IPS-NIHi11 (cell line): Measurements from ENCODE around the gene IRAK2.
"Not testable (repeated sequence)": the region's sequence is repeated elsewhere in the genome, so short reads cannot be mapped to it uniquely, and the experiment has no call there.

Experiments
- DNase-seq: peaks from one replicate; pipeline ENCODE4 v3.0.0; 2012; ENCODE audit warnings: mixed read lengths, low spot score

Gene IRAK2

DNA sequence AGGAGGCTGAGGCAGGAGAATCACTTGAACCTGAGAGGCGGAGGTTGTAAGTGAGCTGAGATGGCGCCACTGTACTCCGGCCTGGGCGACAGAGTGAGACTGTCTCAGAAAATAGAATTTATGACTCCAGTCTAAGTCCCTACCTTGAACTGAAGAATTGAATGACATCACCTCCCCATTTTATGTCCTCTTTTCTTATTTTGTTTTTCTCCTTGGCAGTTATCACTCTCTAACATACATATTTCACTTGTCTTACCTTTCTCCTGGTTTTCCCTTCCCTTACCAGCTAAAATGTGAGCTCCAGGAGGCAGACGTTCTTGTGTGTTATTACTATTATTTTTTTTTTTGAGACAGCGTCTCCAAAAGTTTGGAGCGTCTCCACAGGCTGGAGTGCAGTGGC is 91.1 kb downstream of the IRAK2 start:
- no peak for DNase-seq

DNA sequence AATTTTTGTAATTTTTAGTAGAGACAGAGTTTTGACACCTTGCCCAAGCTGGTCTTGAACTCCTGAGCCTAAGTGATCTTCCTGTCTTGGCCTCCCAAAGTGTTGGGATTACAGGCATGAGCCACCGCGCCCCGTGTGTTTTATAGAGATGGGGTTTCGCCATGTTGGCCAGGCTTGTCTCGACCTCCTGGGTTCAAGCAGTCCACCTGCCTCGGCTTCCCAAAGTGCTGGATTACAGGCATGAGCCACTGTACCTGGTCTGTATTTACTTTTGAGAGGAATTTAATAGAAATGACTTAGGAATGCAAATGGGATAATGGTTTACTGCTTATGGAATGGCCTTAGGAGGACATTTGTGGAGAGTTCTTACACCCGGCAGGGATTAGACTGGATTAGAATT is 94.3 kb downstream of the IRAK2 start:
- DNase-seq, result no peak

DNA sequence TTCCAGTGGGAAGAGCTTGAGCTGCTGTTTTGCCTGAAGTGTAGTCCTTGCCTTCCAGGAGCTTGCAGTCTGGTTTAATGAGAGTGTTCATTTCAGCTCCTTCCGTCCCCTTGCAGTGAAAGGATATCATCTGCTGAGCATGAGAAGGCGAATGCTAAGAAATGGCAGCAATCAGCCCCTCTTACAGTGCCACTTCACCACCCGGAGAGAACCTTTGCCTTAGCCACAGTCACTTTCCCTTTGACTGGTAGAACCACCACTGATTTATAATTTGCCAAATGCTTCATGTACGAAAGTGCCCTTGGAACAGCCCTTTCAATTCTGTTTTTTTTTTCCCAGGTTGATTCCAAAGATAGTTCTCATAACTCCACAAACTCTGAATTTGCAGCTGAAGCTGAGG is 95.1 kb downstream of the IRAK2 start:
- no peak for DNase-seq

DNA sequence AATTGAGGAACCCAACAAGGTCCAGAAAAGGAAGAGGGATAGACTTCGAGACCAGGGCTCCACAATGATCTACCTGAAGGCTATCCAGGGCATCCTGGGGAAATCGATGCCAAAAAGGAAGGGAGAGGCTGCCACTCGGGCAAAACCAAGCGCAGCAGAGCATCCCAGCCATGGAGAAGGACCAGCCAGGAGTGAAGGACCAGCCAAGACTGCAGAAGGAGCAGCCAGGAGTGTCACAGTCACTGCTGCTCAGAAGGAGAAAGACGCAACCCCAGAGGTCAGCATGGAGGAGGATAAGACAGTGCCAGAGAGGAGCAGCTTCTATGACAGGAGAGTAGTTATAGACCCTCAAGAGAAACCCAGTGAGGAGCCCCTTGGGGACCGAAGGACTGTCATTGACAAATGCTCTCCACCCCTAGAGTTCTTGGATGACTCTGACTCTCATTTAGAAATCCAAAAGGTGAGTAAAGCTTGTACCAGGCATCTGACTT is 95.5 kb downstream of the IRAK2 start:
- DNase-seq, result no peak

DNA sequence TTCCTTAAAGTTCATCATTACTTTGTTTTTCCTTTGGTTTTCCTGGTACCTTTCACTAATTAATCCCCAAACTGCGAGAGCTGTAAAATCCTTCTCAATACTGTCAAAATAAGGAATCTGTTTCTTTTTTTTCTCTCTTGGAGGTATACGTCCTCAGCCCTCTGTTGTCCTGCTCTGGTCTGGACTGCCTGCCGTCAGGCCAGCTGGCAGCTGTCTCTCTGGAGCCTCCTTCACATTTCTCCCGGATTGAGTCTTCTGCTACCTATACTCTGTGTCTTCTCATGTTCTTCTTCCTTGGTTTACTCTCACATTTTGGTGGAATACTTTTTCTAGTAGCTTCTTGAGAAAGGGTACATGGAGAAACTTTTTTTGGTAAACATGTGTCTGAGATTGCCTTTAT is 97.3 kb downstream of the IRAK2 start:
- DNase-seq, result no peak

DNA sequence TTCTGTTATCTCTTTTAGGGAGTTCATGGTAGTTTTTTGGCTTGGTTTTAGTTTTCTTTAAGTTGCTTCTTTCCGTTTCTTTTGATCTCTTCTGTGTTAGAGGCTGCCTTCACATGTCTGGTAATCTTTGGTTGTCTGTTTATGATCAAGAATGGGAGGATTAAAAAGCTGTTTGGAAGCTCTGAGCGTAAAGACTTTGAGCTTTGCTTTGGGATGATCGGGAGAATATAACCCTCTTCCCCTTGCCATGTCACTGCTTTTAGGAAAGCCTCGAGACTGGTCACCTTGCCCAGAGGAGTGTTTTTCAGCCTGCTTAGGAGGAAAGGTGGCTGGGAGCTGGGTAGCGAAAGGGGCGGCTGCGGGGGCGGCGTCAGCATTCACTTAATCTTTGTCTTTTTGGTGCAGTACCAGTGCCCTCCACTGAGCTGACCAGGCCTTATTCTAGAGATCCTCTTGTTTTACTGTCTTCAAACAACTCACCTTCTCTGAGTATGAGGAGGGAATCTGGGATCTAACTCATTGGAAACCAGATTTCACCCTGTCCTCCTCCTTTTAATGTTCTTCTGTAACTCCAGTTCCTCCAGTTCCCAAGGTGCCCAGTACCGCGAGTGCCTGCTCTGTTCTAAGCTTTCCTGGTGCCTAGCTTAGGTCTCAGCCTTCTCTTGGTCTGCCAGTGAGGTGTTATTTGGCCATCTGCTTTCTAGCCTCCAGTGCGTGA is 99.1 kb downstream of the IRAK2 start:
- DNase-seq, result peak; percentile 93

DNA sequence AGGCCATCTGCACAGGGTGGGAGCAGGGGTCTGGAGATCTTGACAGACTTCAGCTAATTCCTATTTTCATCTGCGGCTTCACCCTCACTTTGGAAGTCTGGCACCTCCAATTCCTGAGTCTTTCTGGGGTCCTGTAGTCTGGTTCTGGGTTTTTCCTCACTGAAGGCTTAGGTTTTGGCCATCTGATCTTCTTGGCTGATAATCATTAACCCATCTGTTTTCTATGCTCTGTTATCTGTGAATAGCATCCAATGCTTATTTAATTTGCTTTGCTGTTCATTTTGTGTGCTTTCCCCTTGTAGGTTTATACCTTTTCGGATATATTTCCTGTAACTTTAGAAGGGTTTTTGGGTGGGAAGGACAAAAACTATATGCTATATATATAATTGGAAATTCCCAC is 101.1 kb downstream of the IRAK2 start:
- no peak for DNase-seq

DNA sequence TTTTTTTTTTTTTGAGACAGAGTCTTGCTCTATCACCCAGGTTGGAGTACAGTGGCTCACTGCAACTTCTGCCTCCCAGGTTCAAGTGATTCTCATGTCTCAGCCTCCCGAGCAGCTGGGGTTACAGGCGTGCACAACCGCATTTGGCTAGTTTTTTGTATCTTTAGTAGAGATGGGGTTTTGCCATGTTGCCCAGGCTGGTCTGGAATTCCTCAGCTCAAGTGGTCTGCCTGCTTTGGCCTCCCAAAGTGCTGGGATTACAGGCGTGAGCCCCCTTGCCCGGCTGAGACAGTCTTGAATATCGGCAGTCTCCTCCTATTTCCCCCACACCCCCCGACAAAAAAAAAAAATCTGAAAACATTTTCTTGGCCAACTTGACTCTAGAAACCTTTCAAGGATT is 102.2 kb downstream of the IRAK2 start:
- DNase-seq, result not testable (repeated sequence)

DNA sequence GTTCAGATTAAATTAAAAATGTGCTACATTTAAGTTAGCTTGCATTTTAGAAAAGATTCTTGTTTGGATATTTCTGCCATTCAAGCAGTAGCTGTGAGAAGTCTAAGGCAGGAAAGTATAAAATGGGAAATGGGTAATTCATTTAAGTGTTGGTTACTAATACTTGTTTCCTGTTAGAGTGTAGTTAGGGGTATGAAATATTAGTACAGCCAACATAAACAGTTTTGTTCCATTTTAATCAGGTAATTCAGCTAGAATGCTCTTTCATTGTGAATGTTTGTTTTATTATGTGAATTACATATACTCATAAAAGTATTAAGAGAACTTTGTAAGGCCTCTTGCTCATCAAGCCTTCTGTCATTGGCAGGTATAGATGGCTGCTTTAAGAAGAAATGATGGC is 103.4 kb downstream of the IRAK2 start:
- DNase-seq, result no peak

DNA sequence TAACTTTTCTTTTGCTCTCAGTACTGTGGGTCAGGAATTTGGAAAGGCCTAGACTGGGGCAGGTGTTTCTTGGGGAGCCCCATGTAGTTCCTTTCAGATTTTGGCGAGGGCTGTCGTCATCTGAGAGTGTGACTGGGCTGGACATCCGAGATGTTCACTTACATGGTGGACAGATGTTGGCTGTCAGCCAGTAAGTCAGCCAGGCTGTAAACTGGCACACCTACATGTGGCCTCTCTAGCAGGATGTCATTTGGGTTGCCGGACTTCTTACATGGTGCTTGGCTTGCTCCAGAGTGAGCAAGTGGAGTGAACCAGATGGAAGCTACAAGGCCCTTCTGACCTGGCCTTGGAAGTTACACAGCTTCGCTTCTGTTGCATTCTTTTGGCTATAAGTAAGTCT is 104.2 kb downstream of the IRAK2 start:
- no peak for DNase-seq

DNA sequence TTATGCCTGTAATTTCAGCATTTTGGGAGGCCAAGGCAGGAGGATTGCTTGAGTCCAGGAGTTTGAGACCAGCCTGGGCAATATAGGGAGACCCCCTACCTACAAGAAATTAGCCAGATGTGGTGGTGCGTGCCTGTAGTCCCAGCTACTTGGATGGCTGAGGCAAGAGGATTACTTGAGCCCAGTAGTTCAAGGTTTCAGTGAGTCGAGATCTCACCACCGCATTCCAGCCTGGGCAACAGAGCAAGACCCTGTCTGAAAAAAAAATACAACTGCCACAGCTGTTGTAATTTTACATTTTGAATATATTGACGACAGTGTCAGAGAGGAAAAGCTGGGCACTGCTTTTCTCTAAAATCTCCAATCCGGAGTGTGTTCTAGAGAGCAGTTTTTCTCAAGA is 104.7 kb downstream of the IRAK2 start:
- no peak for DNase-seq

DNA sequence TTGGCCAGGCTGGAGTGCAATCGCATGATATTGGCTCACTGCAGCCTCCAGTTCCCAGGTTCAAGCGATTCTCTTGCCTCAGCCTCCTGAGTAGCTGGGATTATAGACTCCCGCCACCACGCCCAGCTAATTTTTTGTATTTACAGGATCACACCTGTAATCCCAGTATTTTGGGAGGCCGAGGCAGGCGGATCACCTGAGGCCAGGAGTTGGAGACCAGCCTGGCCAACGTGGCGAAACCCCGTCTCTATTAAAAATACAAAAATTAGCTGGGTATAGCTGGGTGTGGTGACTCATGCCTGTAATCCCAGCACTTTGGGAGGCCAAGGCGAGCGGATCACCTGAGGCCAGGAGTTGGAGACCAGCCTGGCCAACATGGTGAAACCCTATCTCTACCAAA is 107.8 kb downstream of the IRAK2 start:
- not testable (repeated sequence) for DNase-seq

DNA sequence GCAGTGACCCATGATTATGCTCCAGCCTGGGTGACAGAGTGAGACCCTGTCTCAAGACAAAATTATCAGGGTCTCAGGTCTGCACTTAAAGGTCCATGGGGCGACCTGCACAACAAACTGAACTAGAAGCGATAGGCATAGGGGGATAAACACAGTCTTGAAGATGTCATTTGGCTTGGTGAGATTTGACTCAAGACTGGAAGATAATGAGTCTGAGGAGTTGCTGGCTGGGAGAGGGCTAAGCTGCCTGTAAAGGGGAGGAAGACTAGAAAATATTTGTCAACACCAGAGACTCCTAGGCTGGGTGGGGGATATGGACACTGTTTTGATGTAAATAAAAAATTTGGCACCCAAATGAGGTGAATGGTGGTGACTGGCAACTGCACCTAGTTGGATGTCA is 108.3 kb downstream of the IRAK2 start:
- no peak for DNase-seq

DNA sequence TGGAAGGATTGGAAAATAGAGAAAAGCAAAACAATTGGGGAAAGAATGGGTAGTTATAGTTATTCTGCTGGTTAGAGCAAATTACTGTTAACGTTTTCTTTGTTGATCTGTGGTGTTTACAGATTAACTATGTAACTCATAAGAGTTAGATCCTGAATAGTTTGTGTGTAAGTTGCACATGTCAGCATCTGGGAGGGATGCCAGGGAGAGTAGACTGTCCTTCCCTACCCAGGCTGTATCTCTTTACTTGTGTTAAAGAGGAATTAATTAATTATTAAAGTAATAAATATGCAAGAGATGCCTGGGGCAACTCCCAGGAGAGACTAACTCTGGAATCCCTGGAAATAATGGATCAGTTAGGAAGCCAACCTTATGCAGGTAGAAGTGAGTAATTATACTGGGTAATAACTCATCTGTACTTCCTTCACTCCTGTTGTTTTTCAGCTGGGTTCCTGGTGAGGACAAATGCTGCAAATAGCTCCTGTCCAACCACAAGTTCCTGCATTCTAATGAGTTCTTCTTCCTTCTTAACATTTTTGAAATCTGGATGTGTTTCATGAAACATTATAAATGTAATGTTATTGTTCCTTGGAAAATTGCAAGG is 109.1 kb downstream of the IRAK2 start:
- DNase-seq, result no peak

DNA sequence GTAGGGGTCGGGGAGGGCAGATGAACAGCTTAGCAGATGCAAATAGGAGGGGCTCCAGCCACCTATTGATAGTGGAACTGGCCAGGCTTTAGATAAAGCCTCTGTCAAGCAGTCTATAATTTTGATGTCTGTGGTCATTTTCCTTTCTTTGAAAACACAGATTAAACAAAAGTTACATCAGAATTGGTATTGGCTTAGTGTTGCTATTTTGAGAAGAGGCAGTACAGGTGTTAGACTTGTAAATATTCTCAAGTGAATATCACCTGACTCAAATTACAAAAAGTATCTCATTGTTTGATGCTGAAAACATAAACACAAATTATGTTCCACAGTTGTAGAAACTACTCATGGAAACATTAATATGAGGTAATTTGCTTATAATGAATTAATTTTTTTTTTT is 109.9 kb downstream of the IRAK2 start:
- DNase-seq, result no peak

DNA sequence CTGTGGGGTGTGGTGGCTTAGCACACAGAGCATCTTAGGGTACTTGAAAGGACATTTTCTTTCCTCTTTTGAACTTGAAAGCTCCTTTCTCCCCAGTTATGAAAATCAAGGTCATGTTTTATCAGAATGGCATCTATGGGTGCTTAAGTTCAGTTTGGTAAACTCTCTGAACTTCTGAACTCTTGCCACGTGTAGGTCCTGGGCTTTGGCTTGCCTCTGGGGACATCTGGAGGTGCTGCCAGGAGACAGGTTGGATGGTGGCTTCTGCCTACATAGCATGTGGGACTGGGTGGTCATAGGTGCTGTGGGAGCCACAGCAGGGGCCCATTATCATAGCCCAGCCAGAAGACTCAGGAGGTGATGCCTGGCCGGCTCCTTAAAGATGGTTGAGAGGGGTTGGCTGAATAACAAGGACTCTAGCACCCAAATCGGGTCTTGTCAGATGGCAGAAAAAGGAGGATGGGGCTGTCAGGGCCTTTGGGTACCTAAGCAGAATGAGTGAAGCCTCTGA is 112.5 kb downstream of the IRAK2 start:
- DNase-seq, result no peak

DNA sequence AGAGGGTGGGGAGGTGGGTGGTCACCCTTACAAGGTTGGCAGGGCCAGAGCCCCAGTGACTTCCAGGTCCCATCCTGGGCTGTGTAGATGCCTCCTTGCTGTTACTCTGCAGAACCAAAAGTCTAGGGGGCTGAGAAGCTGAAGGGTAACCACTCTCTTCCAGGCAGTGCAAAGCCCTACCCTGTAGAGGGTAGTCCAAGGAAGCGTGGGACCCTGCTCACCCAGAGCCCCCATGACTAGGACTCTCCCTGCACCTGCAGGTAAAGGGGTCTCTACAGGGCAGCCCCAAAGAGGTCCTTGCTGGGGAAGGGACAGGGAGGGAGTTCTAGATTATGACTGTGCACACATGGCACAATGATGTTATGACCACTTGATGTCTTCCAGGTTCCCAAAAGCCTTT is 113.8 kb downstream of the IRAK2 start:
- no peak for DNase-seq

DNA sequence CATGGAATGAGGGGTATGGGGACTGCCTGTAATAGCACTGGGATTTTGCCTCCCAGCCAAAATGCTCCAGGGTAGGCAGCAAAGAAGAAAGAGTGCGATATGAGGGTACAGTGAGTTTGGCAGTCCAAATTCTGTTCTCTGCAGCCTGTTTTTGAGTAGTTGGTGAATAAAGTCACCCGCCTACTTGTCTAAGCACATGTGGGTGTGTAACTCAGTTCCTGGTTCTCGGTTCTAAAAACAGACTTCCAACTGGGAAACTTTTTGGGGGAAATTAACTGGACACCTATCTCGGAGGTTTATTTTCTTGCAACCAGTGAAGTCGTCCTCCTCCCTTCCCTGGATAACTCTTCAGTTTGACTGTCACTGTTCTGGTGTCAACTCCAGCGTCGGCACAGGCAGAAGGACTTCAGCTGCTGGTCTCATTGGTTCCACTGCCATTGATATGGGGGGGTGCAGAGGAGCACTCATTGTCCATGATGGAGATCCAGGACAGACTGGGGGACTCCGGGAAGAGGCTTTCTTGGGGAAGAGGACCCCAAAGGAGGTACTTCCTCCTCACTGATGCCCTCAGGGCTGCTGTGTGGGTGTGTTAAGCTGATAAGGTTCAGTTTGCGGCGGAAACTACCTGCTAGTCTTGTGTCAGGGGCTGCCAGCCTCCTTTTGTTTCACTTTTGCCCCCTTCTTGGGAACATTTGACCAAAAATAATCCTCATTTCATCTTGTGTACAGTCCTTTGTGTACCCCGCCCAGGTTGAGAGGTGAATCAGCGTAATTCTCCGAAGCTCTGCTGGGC is 114.9 kb downstream of the IRAK2 start:
- no peak for DNase-seq

DNA sequence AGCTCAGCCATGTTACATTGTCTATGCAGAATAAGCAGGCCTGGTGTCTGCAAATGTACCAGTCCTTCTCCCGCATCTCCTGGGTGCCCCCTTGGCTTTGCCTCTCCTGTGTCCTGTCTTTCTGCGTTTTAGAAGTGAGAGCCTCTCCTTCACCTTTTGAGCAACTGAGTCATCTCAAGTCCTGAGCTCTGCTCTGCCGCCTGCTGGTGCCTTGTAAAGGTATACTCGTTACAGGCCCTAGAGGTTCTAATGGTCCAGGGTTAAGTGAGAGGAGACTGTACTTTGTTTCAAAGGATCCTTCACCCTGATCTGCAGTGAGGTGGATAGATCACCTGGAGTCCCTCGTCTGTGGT is 115.4 kb downstream of the IRAK2 start:
- no peak for DNase-seq

DNA sequence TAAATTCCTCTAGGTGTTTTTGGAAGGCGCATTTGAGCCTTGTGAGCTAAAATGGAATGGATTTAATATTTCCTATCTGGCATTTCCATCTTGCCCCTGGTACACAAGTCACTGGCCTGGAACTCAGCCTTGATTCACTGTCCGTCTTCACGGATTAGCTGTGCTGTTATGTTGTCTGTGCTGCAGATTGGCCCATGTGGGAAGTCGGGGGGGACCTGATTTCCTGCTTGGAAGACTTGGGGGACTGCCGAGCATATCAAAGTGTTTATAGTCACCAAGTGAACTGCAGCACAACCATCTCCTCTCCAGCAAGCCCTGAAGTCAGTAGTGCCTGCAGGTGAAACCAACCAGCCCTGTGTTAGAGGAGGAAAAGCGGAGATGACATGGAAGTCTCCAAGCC is 115.9 kb downstream of the IRAK2 start:
- no peak for DNase-seq

DNA sequence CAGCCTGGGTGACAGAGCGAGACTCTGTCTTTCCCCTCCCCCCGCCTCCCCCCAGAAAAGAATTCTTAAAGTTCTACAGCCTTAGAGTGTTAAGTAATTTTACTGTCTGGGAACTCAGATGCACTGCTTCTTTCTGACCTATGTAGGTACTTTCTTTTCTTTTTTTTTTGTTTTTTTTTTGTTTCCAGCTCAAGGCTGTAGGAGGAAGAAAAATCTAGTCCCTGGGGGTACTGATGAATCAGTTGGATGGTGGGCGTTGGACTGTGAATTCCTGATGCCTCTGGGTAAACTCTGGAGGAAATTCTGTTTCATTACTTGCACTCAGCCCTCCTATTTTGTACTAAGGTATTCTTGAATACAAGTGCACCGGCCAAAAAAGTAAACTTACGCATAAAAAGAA is 117.2 kb downstream of the IRAK2 start:
- DNase-seq, result no peak

DNA sequence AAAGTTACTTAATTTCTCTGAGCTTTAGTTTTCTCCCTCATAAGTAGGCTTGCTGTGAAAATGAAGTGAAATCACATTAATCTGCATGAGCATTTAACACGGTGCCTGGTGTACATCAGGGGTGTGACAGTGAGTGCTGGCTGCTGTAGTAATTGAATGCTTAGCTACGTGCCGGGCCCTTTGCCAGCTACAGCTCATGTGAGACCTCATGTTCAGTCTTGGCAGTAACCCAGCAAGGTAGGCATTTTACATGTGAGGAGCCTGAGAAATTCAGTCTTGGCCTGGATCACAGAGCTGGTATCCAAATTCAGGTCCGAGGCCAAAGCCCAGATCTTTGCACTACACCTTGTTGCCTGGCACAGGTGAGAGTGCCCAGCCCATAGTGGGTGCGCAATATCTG is 118.9 kb downstream of the IRAK2 start:
- DNase-seq, result no peak

DNA sequence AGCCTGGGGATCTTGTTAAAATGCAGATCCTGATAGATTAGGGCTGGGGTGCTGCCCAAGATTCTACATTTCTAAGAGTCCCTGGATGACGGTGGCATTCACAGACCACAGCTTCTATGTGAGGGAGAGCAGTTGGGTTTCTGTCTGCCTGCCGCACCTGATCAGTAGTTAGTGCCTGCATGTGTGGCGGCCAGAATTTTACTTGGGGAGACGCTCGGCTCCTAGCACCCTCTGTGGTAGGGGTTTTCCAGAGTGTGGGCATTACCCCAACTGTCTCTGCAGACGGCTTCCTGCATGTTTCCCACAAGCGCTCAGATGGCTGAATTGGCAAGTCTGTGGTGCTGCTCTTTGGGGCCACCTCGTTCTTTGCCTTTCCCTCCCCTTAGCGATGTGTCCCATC is 119.8 kb downstream of the IRAK2 start:
- DNase-seq, result no peak
